Measurements from ENCODE around the gene IGFBPL1. TPM values are rescaled to one million over a fixed set of nuclear protein-coding genes. Genes with fewer than 3 reads are reported as not detected.

IGFBPL1 gene
- total RNA-seq, 1 donor from 2014 or later = not detected

DNA sequence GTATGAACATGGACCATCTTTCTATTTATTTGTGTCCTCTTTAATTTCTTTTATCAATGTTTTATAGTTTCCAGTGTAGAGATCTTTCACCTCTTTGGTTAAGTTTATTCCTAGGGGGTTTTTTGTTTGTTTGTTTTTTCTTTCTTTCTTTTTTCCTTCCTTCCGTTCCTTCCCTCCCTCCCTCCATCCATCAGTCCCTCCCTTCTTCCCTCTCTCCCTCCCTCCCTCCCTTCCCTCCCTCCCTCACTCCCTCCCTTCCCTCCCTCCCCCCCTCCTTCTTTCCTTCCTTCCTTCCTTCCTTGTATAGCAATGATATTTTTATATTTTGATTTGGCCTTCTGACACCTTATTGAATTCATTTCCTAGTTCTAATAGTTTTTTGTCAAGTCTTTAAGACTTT lies 23.4 kb upstream of the IGFBPL1 start:
- no peak for ATAC-seq (ENCODE audit: low read depth)
- ChIA-PET CTCF (no interaction called here), POLR2A (no interaction called here)
- Mint-ChIP-seq H3K4me1 (peaks cover 8% of the 10 kb centered on the region), H3K9me3 (peaks cover 18% of the 10 kb centered on the region), H3K36me3 (ENCODE audit: low read depth) (peaks cover 6% of the 10 kb centered on the region), H3K27ac (no peak overlapping the region), H3K27me3 (peaks cover 32% of the 10 kb centered on the region), H3K4me3 (no peak overlapping the region)
- TF ChIP-seq, protein P1, sequence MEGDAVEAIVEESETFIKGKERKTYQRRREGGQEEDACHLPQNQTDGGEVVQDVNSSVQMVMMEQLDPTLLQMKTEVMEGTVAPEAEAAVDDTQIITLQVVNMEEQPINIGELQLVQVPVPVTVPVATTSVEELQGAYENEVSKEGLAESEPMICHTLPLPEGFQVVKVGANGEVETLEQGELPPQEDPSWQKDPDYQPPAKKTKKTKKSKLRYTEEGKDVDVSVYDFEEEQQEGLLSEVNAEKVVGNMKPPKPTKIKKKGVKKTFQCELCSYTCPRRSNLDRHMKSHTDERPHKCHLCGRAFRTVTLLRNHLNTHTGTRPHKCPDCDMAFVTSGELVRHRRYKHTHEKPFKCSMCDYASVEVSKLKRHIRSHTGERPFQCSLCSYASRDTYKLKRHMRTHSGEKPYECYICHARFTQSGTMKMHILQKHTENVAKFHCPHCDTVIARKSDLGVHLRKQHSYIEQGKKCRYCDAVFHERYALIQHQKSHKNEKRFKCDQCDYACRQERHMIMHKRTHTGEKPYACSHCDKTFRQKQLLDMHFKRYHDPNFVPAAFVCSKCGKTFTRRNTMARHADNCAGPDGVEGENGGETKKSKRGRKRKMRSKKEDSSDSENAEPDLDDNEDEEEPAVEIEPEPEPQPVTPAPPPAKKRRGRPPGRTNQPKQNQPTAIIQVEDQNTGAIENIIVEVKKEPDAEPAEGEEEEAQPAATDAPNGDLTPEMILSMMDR (IDR thresholded peaks at IDR 0.05) = no peak
- intact Hi-C loops (cut with micrococcal nuclease) = no loop called here
- DNase-seq = no peak

- DNase-seq = no peak
- ChIA-PET CTCF (no interaction called here), POLR2A (no interaction called here)
- Mint-ChIP-seq H3K27me3 (peaks cover 37% of the 10 kb centered on the region), H3K4me3 (no peak overlapping the region), H3K9me3 (peaks cover 5% of the 10 kb centered on the region), H3K27ac (no peak overlapping the region), H3K36me3 (ENCODE audit: low read depth) (no peaks in the 10 kb centered on the region), H3K4me1 (peaks cover 8% of the 10 kb centered on the region)
- intact Hi-C loops (cut with micrococcal nuclease) = no loop called here
- peak; percentile 31 for ATAC-seq (ENCODE audit: low read depth)
- TF ChIP-seq, protein P1 (IDR thresholded peaks at IDR 0.05) = no peak
Observed at GRCh38 chr9:38445154-38446043, 21.1 kb upstream of the IGFBPL1 start.

DNA sequence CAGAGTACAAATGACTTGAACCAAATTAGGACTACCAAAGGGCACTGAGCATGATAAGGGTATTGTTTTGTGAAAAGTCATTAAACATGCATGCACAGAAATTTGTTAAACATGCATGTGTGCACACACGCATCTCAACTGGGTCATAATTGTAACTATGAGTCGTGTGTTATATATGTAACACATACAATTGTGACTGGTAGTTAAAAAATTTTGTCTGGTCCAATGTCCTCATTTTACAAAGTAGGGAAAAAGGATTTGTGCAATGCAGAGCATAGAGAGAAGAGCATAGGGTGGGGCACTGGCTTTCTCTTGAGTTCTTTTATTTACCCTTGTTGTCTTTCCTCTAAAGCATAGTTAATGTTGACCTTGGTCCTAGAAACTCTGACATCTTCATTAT lies 19.3 kb upstream of the IGFBPL1 start:
- ChIA-PET POLR2A (no interaction called here), CTCF (no interaction called here)
- DNase-seq (no peak), ATAC-seq (ENCODE audit: low read depth) (no peak)
- Mint-ChIP-seq H3K27ac (no peak overlapping the region), H3K9me3 (peaks cover 5% of the 10 kb centered on the region), H3K27me3 (peaks cover 34% of the 10 kb centered on the region), H3K4me3 (no peak overlapping the region), H3K36me3 (ENCODE audit: low read depth) (no peaks in the 10 kb centered on the region), H3K4me1 (peaks cover 8% of the 10 kb centered on the region)
- intact Hi-C loops (cut with micrococcal nuclease) = no loop called here
- TF ChIP-seq, protein P1 (IDR thresholded peaks at IDR 0.05) = no peak

DNA sequence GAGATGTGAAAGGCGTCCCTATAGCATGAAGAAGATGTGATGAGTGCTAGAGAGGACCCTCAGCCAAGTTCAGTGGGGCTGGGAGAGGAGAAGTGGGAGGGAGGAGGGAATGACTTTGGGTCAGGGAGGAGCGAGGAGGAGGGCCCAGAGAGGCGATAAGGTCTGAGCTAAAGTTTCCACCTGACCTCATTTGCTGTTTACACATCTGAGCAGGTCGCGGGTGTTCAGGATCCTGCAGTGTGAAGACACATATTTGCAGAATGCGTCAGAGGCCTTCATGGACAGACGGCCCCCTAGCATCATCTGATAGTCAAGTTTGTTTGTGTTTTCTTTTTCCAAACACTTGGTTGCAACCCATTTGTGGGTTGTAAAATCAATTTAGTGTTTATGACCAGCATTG lies 18.9 kb upstream of the IGFBPL1 start:
- ATAC-seq (ENCODE audit: low read depth) (no peak), DNase-seq (no peak)
- ChIA-PET POLR2A (no interaction called here), CTCF (no interaction called here)
- Mint-ChIP-seq H3K9me3 (peaks cover 5% of the 10 kb centered on the region), H3K27me3 (peaks cover 34% of the 10 kb centered on the region), H3K4me3 (no peak overlapping the region), H3K36me3 (ENCODE audit: low read depth) (no peaks in the 10 kb centered on the region), H3K27ac (no peak overlapping the region), H3K4me1 (peaks cover 8% of the 10 kb centered on the region)
- TF ChIP-seq, protein P1 (IDR thresholded peaks at IDR 0.05) = no peak
- intact Hi-C loops (cut with micrococcal nuclease) = no loop called here

DNA sequence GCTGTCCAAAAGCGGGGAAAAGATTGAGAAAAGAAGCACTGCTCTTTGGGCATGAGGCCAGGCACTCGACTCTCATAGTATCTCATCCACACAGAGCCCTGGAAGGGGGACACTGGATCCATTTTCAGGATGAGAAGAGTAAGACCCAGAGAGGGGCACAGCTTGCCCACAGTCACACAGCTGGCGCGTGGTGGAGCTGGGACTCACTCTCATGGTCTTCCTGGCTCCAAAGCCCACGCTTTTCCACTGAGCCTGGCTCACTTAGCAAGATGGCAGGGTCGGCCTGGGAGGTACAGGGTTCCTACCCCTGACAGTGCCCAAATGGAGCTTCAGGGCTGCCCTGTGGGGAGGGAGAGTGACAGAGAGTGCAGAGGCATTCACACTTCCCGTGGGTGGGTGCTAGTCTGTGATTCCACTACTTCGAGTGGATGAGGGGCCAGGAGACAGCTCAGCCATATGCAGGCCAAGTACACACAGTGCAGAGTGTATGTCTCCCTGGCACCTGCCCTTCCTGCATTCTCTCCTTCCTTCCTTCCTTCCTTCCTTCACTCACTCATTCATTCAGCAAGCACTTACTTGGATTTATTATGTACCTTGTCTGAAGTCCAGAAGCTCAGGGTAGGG lies 18.3 kb upstream of the IGFBPL1 start:
- TF ChIP-seq, protein P1 (IDR thresholded peaks at IDR 0.05) = no peak

More for the DNA sequence above, 18.3 kb upstream of the IGFBPL1 start:
- intact Hi-C loops (cut with micrococcal nuclease) = no loop called here
- DNase-seq = no peak
- no peak overlapping the region for H3K27ac Mint-ChIP-seq
- H3K36me3 Mint-ChIP-seq (ENCODE audit: low read depth) = no peaks in the 10 kb centered on the region
- H3K9me3 Mint-ChIP-seq = peaks cover 5% of the 10 kb centered on the region
- no peak overlapping the region for H3K4me3 Mint-ChIP-seq
- ATAC-seq (ENCODE audit: low read depth) = no peak
- peaks cover 8% of the 10 kb centered on the region for H3K4me1 Mint-ChIP-seq
- ChIA-PET POLR2A (no interaction called here), CTCF (no interaction called here)
- H3K27me3 Mint-ChIP-seq = peaks cover 31% of the 10 kb centered on the region

All from activated B cell treated with CpG ODN at 0.5 μM for 24 hours (primary cell).